Activated T-helper 17 cell treated with anti-CD3 and anti-CD28 coated beads, Interleukin-2, amount 50 U/mL, for 72 hours (primary cell): ENCODE results near the gene SMARCE1. TPM values are rescaled to one million over a fixed set of nuclear protein-coding genes. Genes with fewer than 3 reads are reported as not detected.
A peak's percentile ranks its signal among the peaks of the same experiment; 100 is the strongest.

Experiments
- ATAC-seq: fragments of 150-1000 bp; cut with Tn5 transposase; replicated peaks from 2 replicates; pipeline ENCODE4 v1.10.0; 2021; ENCODE audit warnings: mild to moderate bottlenecking, moderate library complexity
- H3K27ac Mint-ChIP-seq: one replicate; pipeline ENCODE4 v1.8.0; 2022; ENCODE audit warnings: mixed read lengths
- H3K27me3 Mint-ChIP-seq: one replicate; pipeline ENCODE4 v1.8.0; 2022; ENCODE audit warnings: mixed read lengths
- H3K36me3 Mint-ChIP-seq: one replicate; pipeline ENCODE4 v1.8.0; 2022; ENCODE audit warnings: low read depth, mild to moderate bottlenecking, mixed read lengths
- H3K4me1 Mint-ChIP-seq: one replicate; pipeline ENCODE4 v1.8.0; 2022; ENCODE audit warnings: mixed read lengths
- H3K4me3 Mint-ChIP-seq: one replicate; pipeline ENCODE4 v1.8.0; 2022; ENCODE audit warnings: mild to moderate bottlenecking, mixed read lengths
- H3K9me3 Mint-ChIP-seq: one replicate; pipeline ENCODE4 v1.8.0; 2022; ENCODE audit warnings: mixed read lengths
- total RNA-seq, 2 donors: library from RNA; stranded (reverse); gene quantifications; one replicate each; pipeline ENCODE4 v1.2.3, GENCODE V29; 2022

Gene SMARCE1
- total RNA-seq, 2 donors from 2014 or later, result 82.1 to 85.5 TPM

- no peak for ATAC-seq
- Mint-ChIP-seq H3K36me3 (no peaks in the 10 kb centered on the region), H3K4me3 (no peak within 1 kb of the TSS), H3K9me3 (no peaks in the 10 kb centered on the region), H3K4me1 (no peaks in the 10 kb centered on the region), H3K27me3 (peaks cover 17% of the 10 kb centered on the region), H3K27ac (no peak within 1 kb of the TSS)
Observed at GRCh38 chr17:40664582-40665333, 17.1 kb upstream of the SMARCE1 start, which contains the start of gene KRT222. KRT222 (minus strand) TSS chr17:40665177; CDS start chr17:40665099, 78 bp downstream.

DNA sequence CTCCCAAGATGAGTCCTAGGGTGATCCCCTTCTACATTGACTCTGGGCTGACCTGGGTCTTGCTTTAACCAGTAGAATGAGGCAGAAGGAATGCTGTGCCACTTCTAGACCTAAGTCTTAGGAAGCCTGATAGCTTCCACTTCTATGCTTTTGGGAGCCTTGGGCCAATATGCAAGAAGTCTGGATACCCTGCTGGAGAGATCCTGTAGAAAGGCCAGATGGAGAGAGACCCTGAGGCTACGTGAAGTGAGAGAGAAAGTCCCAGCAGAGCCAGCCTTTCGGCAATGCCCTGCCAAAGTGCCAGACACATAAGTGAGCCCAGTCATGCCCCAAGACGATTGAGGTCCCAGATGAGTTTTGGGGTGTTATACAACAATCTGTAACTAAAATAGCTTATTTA is 15.6 kb upstream of the SMARCE1 start:
- Mint-ChIP-seq H3K36me3 (no peaks in the 10 kb centered on the region), H3K4me3 (no peak overlapping the region), H3K9me3 (no peaks in the 10 kb centered on the region), H3K4me1 (no peaks in the 10 kb centered on the region), H3K27me3 (peaks cover 21% of the 10 kb centered on the region), H3K27ac (no peak overlapping the region)
- ATAC-seq, result no peak

- H3K27ac Mint-ChIP-seq, result no peak overlapping the region
- H3K9me3 Mint-ChIP-seq, result no peaks in the 10 kb centered on the region
- H3K36me3 Mint-ChIP-seq, result no peaks in the 10 kb centered on the region
- peaks cover 11% of the 10 kb centered on the region for H3K27me3 Mint-ChIP-seq
- H3K4me1 Mint-ChIP-seq, result no peaks in the 10 kb centered on the region
- ATAC-seq, result no peak
- peak overlapping the region; percentile 9 for H3K4me3 Mint-ChIP-seq
Observed at GRCh38 chr17:40659911-40660310, 12.3 kb upstream of the SMARCE1 start.

- Mint-ChIP-seq H3K27me3 (peaks cover 8% of the 10 kb centered on the region), H3K27ac (no peak overlapping the region), H3K9me3 (no peaks in the 10 kb centered on the region), H3K4me3 (no peak overlapping the region), H3K4me1 (no peaks in the 10 kb centered on the region), H3K36me3 (no peaks in the 10 kb centered on the region)
- no peak for ATAC-seq
Observed at GRCh38 chr17:40658396-40658795, 10.8 kb upstream of the SMARCE1 start.

DNA sequence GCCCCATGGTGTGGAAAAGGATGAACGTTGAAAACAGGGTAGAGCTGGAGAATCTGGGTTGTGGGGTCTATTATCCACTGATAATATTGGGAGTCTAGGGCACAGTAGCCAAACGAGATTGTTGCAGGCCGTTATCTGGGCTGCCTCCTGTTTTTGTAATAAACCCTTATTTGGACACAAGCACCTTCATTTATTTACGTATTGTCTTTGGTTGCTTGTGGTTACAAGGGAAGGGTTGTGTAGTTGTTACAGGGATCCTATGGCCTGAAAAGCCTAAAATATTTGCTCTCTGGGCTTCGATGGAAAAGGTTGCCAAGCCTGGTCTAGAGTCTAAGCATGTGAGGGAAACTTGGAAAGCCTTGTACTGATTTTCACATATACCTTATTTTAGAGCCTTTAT is 4.3 kb upstream of the SMARCE1 start:
- no peak for ATAC-seq
- H3K36me3 Mint-ChIP-seq, result peaks cover 7% of the 10 kb centered on the region
- H3K27ac Mint-ChIP-seq, result no peak overlapping the region
- no peaks in the 10 kb centered on the region for H3K27me3 Mint-ChIP-seq
- H3K9me3 Mint-ChIP-seq, result no peaks in the 10 kb centered on the region
- H3K4me1 Mint-ChIP-seq, result peaks cover 5% of the 10 kb centered on the region
- no peak overlapping the region for H3K4me3 Mint-ChIP-seq

DNA sequence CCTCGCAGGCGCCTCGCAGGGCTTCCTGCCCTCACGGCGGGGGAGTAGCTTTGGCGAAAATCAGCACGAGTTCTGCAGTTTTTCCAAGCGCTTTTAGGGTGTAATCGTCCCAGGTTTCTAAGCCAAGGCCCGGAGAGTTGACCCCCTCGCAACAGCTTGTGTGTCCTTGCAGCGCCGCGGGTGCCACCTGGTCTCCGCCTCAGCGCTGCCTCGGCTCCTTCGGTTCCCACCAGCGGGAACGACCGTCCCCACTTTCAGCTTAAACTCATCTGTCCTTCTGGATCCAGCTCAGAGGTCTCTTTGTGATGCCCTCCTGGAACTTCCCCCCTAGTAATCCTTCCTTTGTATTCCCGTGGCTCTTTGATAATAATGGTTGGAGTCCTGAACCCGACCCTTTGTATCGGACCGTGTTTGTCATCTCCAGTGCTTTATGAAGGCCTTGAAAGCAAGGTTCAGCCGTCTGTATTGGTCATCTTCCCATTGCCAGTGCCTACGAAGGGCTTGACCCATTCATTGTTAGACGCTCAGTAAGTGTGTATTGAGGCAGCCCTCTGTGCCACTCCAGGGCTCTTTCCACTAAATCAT is 858 bp upstream of the SMARCE1 start:
- peak; percentile 37 for ATAC-seq
- Mint-ChIP-seq H3K36me3 (peaks cover 34% of the 10 kb centered on the region), H3K4me3 (peak overlapping the region; percentile 89), H3K9me3 (no peaks in the 10 kb centered on the region), H3K4me1 (peaks cover 18% of the 10 kb centered on the region), H3K27me3 (no peaks in the 10 kb centered on the region), H3K27ac (peak overlapping the region; percentile 96)

- peak overlapping the region; percentile 96 for H3K27ac Mint-ChIP-seq
- H3K27me3 Mint-ChIP-seq, result no peaks in the 10 kb centered on the region
- H3K9me3 Mint-ChIP-seq, result no peaks in the 10 kb centered on the region
- H3K36me3 Mint-ChIP-seq, result peaks cover 49% of the 10 kb centered on the region
- peak overlapping the region; percentile 89 for H3K4me3 Mint-ChIP-seq
- peaks cover 28% of the 10 kb centered on the region for H3K4me1 Mint-ChIP-seq
- ATAC-seq, result peak; percentile 57
Observed at GRCh38 chr17:40646791-40647623, 611 bp downstream of the SMARCE1 start.

DNA sequence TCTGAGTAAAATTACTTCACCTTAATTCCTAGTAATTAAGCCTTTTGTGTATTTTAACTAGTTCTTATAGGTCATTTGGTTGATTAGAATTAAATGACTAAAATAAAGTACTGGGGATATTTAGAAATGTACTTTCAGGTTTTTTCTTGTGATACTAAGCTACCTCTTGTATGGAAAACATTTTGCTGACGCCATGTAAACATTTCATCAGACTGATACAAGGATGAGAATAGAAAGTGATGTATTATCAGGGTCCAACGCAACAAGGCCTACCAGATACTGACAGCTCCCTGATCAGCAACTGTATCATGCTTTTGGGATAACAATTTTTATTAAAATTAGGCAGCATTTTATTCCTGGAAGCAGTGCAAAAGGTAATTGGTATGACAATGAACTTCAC is 1.7 kb downstream of the SMARCE1 start:
- Mint-ChIP-seq H3K4me3 (peak overlapping the region; percentile 89), H3K27me3 (no peaks in the 10 kb centered on the region), H3K4me1 (peaks cover 31% of the 10 kb centered on the region), H3K36me3 (peaks cover 59% of the 10 kb centered on the region), H3K27ac (peak overlapping the region; percentile 96), H3K9me3 (no peaks in the 10 kb centered on the region)
- ATAC-seq, result no peak

GRCh38 chr17:40645291-40645690 is 2.3 kb downstream of the SMARCE1 start:
- no peaks in the 10 kb centered on the region for H3K9me3 Mint-ChIP-seq
- peak overlapping the region; percentile 89 for H3K4me3 Mint-ChIP-seq
- H3K27ac Mint-ChIP-seq, result peak overlapping the region; percentile 67
- H3K4me1 Mint-ChIP-seq, result peaks cover 33% of the 10 kb centered on the region
- H3K36me3 Mint-ChIP-seq, result peaks cover 66% of the 10 kb centered on the region
- H3K27me3 Mint-ChIP-seq, result no peaks in the 10 kb centered on the region
- ATAC-seq, result no peak

DNA sequence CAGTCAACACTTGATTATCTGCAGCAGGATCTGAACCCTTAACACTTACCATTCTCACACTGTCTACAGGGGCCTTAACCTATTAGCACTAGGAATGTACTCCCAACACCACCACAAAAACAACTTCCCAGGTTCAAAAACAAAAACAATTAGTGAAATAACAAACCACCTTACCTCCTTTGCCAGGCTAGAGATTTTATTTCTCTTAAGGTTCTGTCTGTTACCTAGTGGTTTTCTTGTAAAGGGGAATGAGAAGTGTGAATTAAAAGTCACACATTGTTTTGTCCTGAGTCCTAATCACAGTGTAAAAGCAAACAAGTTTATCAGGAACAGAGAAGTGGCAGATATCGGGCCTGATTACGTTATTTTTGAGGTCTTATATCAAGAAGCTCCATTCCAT is 9.7 kb downstream of the SMARCE1 start:
- no peak for ATAC-seq
- Mint-ChIP-seq H3K4me1 (peaks cover 21% of the 10 kb centered on the region), H3K27me3 (no peaks in the 10 kb centered on the region), H3K4me3 (no peak overlapping the region), H3K9me3 (no peaks in the 10 kb centered on the region), H3K27ac (peak overlapping the region; percentile 62), H3K36me3 (peaks cover 100% of the 10 kb centered on the region)

DNA sequence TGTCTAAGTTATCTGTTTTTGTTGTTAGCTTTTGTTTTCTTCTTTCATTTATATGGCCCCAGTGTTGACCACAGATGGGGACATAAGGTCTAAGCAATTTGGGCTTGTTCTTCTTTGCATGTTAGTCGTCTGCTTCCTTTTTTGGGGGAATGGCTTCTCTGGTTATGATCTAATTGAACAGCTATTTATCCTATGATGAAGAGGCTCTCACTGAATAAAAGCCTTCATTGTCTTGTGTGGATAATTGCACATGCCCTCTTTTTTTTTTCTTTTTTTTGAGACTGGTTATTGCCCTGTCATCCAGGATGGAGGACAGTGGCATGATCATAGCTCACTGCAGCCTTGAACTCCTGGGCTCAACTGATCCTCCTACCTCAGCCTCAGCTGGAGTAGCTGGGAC is 13.7 kb downstream of the SMARCE1 start:
- H3K4me1 Mint-ChIP-seq, result peaks cover 4% of the 10 kb centered on the region
- no peak overlapping the region for H3K4me3 Mint-ChIP-seq
- no peaks in the 10 kb centered on the region for H3K9me3 Mint-ChIP-seq
- no peak for ATAC-seq
- no peaks in the 10 kb centered on the region for H3K27me3 Mint-ChIP-seq
- H3K27ac Mint-ChIP-seq, result peak overlapping the region; percentile 39
- H3K36me3 Mint-ChIP-seq, result peaks cover 100% of the 10 kb centered on the region

DNA sequence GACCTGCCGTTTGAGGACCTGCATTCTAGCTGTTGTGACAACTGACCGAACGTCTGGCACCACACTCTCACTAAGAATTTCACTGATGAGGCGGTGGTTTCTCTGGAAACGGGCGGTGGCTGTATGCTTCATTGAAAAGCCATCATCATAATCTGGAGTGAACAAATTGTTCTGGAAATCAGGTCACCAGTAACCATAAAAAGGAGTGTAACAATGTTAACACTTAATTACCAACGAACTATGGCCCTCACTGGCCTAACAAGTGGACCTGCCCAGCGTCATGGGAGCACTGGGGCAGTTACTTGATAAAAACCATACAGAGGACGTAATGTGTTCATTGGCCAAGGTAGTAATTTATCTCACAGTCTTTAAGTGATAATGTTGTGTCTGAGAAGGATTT is 15.4 kb downstream of the SMARCE1 start:
- H3K4me3 Mint-ChIP-seq, result no peak overlapping the region
- H3K9me3 Mint-ChIP-seq, result no peaks in the 10 kb centered on the region
- no peak for ATAC-seq
- no peaks in the 10 kb centered on the region for H3K27me3 Mint-ChIP-seq
- H3K4me1 Mint-ChIP-seq, result peaks cover 8% of the 10 kb centered on the region
- H3K27ac Mint-ChIP-seq, result no peak overlapping the region
- peaks cover 100% of the 10 kb centered on the region for H3K36me3 Mint-ChIP-seq

- Mint-ChIP-seq H3K4me1 (peaks cover 19% of the 10 kb centered on the region), H3K4me3 (peak overlapping the region; percentile 7), H3K36me3 (peaks cover 81% of the 10 kb centered on the region), H3K27me3 (no peaks in the 10 kb centered on the region), H3K27ac (peak overlapping the region; percentile 1), H3K9me3 (no peaks in the 10 kb centered on the region)
- ATAC-seq, result peak; percentile 89
Observed at GRCh38 chr17:40629842-40630241, 17.8 kb downstream of the SMARCE1 start.

GRCh38 chr17:40625311-40625710 is 22.3 kb downstream of the SMARCE1 start:
- Mint-ChIP-seq H3K36me3 (peaks cover 35% of the 10 kb centered on the region), H3K27me3 (no peaks in the 10 kb centered on the region), H3K4me1 (peaks cover 48% of the 10 kb centered on the region), H3K4me3 (peak overlapping the region; percentile 70), H3K9me3 (no peaks in the 10 kb centered on the region), H3K27ac (peak overlapping the region; percentile 71)
- no peak for ATAC-seq
